IMR-90 (cell line): ENCODE results near the gene SLX4IP.

Experiments used
- BHLHE40 ChIP-seq: fragments of 150-350 bp; IDR thresholded peaks from 2 replicates; pipeline ENCODE4 v1.6.1; 2016; ENCODE audit warnings: mild to moderate bottlenecking, low read depth, low read length
- CTCF ChIP-seq: conservative IDR thresholded peaks from 2 replicates; pipeline ENCODE4 v1.5.1; 2012; ENCODE audit warnings: mild to moderate bottlenecking, low read depth, low read length, improper control_type of control experiment
- POLR2A ChIP-seq: IDR thresholded peaks from 2 replicates; pipeline ENCODE4 v1.6.1; 2012; ENCODE audit warnings: mild to moderate bottlenecking, low read depth, low read length
- RAD21 ChIP-seq: IDR thresholded peaks from 2 replicates; pipeline ENCODE4 v1.6.1; 2012; ENCODE audit warnings: low read length, improper control_type of control experiment

GRCh38 chr20:10433014-10433622 lies 2.0 kb upstream of the SLX4IP start:
- TF ChIP-seq CTCF (no peak), RAD21 (no peak), POLR2A (no peak), BHLHE40 (no peak)
